ENCODE data around the gene PIP5K1B.

DNA sequence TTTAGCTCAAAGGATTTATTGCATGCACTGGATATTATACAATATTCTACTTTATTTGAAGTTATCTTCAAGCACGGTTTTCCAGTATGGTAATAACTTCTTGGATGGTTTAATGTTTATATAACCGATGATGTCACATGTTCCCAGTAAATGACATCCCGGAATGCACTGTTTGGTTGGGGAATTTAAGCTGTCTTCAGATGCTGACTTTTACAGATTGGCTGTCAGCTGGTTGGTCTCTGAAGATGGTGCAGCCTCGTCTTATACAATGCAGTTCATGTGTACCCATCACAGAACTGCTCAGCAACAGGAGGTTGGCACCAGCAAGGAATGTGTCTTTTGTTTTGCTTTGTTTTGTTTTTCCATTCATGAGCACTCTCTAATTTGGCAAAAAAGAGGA lies 165.0 kb downstream of the PIP5K1B start:
- TF ChIP-seq PHF8 (CRISPR knock-in tag; IDR thresholded peaks at IDR 0.05): no peak
- TF ChIP-seq MXI1 (IDR thresholded peaks at IDR 0.05; ENCODE audit: borderline replicate concordance, low read depth, low read length): no peak
- TF ChIP-seq ZNF335 (CRISPR knock-in tag; IDR thresholded peaks at IDR 0.05): no peak
- TF ChIP-seq, protein P1, sequence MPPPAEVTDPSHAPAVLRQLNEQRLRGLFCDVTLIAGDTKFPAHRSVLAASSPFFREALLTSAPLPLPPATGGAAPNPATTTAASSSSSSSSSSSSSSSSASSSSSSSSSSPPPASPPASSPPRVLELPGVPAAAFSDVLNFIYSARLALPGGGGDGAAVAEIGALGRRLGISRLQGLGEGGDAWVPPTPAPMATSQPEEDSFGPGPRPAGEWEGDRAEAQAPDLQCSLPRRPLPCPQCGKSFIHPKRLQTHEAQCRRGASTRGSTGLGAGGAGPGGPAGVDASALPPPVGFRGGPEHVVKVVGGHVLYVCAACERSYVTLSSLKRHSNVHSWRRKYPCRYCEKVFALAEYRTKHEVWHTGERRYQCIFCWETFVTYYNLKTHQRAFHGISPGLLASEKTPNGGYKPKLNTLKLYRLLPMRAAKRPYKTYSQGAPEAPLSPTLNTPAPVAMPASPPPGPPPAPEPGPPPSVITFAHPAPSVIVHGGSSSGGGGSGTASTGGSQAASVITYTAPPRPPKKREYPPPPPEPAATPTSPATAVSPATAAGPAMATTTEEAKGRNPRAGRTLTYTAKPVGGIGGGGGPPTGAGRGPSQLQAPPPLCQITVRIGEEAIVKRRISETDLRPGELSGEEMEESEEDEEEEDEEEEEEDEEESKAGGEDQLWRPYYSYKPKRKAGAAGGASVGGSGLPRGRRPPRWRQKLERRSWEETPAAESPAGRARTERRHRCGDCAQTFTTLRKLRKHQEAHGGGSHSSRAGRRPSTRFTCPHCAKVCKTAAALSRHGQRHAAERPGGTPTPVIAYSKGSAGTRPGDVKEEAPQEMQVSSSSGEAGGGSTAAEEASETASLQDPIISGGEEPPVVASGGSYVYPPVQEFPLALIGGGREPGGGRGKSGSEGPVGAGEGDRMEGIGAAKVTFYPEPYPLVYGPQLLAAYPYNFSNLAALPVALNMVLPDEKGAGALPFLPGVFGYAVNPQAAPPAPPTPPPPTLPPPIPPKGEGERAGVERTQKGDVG (CRISPR knock-in tag; IDR thresholded peaks at IDR 0.05; ENCODE audit: borderline replicate concordance): no peak
- no peak for TF ChIP-seq ZBTB20 (CRISPR knock-in tag; IDR thresholded peaks at IDR 0.05; ENCODE audit: borderline replicate concordance, low read depth)
- no peak for TF ChIP-seq HMG20A (CRISPR knock-in tag; IDR thresholded peaks at IDR 0.05; ENCODE audit: borderline replicate concordance)
- TF ChIP-seq, protein P2, sequence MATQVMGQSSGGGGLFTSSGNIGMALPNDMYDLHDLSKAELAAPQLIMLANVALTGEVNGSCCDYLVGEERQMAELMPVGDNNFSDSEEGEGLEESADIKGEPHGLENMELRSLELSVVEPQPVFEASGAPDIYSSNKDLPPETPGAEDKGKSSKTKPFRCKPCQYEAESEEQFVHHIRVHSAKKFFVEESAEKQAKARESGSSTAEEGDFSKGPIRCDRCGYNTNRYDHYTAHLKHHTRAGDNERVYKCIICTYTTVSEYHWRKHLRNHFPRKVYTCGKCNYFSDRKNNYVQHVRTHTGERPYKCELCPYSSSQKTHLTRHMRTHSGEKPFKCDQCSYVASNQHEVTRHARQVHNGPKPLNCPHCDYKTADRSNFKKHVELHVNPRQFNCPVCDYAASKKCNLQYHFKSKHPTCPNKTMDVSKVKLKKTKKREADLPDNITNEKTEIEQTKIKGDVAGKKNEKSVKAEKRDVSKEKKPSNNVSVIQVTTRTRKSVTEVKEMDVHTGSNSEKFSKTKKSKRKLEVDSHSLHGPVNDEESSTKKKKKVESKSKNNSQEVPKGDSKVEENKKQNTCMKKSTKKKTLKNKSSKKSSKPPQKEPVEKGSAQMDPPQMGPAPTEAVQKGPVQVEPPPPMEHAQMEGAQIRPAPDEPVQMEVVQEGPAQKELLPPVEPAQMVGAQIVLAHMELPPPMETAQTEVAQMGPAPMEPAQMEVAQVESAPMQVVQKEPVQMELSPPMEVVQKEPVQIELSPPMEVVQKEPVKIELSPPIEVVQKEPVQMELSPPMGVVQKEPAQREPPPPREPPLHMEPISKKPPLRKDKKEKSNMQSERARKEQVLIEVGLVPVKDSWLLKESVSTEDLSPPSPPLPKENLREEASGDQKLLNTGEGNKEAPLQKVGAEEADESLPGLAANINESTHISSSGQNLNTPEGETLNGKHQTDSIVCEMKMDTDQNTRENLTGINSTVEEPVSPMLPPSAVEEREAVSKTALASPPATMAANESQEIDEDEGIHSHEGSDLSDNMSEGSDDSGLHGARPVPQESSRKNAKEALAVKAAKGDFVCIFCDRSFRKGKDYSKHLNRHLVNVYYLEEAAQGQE (IDR thresholded peaks at IDR 0.05; ENCODE audit: borderline replicate concordance in 1 of 2, low read depth in 1 of 2, low read length in 2 of 2): no peak
- no peak for TF ChIP-seq NR2C2 (CRISPR knock-in tag; IDR thresholded peaks at IDR 0.05; ENCODE audit: borderline replicate concordance)
- TF ChIP-seq, protein P3, sequence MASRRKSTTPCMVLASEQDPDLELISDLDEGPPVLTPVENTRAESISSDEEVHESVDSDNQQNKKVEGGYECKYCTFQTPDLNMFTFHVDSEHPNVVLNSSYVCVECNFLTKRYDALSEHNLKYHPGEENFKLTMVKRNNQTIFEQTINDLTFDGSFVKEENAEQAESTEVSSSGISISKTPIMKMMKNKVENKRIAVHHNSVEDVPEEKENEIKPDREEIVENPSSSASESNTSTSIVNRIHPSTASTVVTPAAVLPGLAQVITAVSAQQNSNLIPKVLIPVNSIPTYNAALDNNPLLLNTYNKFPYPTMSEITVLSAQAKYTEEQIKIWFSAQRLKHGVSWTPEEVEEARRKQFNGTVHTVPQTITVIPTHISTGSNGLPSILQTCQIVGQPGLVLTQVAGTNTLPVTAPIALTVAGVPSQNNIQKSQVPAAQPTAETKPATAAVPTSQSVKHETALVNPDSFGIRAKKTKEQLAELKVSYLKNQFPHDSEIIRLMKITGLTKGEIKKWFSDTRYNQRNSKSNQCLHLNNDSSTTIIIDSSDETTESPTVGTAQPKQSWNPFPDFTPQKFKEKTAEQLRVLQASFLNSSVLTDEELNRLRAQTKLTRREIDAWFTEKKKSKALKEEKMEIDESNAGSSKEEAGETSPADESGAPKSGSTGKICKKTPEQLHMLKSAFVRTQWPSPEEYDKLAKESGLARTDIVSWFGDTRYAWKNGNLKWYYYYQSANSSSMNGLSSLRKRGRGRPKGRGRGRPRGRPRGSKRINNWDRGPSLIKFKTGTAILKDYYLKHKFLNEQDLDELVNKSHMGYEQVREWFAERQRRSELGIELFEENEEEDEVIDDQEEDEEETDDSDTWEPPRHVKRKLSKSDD (CRISPR knock-in tag; IDR thresholded peaks at IDR 0.05; ENCODE audit: low read depth): no peak
- TF ChIP-seq TP53 (CRISPR knock-in tag; conservative IDR thresholded peaks at IDR 0.05): no peak
- TF ChIP-seq NCOR1 (IDR thresholded peaks at IDR 0.05; ENCODE audit: borderline replicate concordance, low read length): no peak
